NCI-H524 treated with DMSO at 0.1 percent for 48 hours (cell line): Measurements from ENCODE around the gene SLC23A2.
"Not testable (repeated sequence)": the region's sequence is repeated elsewhere in the genome, so short reads cannot be mapped to it uniquely, and the experiment has no call there.

Source experiments
- DNase-seq: peaks from one replicate; lab custom pipeline; 2025; lab: John Stamatoyannopoulos, UW

The SLC23A2 gene

GRCh38 chr20:4936392-4936850, 64.9 kb downstream of the SLC23A2 start:
- DNase-seq = no peak

GRCh38 chr20:4932061-4932460, 69.2 kb downstream of the SLC23A2 start:
- no peak for DNase-seq

GRCh38 chr20:4929686-4930397, 71.5 kb downstream of the SLC23A2 start:
- no peak for DNase-seq

- DNase-seq = no peak
Observed at GRCh38 chr20:4926531-4927156, 74.7 kb downstream of the SLC23A2 start.

GRCh38 chr20:4925842-4926530, 75.3 kb downstream of the SLC23A2 start:
- no peak for DNase-seq

- DNase-seq = no peak
Observed at GRCh38 chr20:4924446-4924845, 76.9 kb downstream of the SLC23A2 start.

- DNase-seq = no peak
Observed at GRCh38 chr20:4924032-4924431, 77.3 kb downstream of the SLC23A2 start.

- DNase-seq = no peak
Observed at GRCh38 chr20:4922186-4922585, 79.1 kb downstream of the SLC23A2 start.

- DNase-seq = not testable (repeated sequence)
Observed at GRCh38 chr20:4921271-4921670, 80.0 kb downstream of the SLC23A2 start.

- no peak for DNase-seq
Observed at GRCh38 chr20:4920655-4921054, 80.7 kb downstream of the SLC23A2 start.

- no peak for DNase-seq
Observed at GRCh38 chr20:4920131-4920530, 81.2 kb downstream of the SLC23A2 start.

- DNase-seq = no peak
Observed at GRCh38 chr20:4919047-4919704, 82.1 kb downstream of the SLC23A2 start.

GRCh38 chr20:4918473-4918872, 82.8 kb downstream of the SLC23A2 start:
- no peak for DNase-seq

- no peak for DNase-seq
Observed at GRCh38 chr20:4916971-4917881, 84.1 kb downstream of the SLC23A2 start.

GRCh38 chr20:4913147-4913546, 88.2 kb downstream of the SLC23A2 start:
- DNase-seq = no peak

- DNase-seq = no peak
Observed at GRCh38 chr20:4912380-4913142, 88.7 kb downstream of the SLC23A2 start.

- no peak for DNase-seq
Observed at GRCh38 chr20:4910951-4911350, 90.4 kb downstream of the SLC23A2 start.

GRCh38 chr20:4905613-4906012, 95.7 kb downstream of the SLC23A2 start:
- DNase-seq = no peak

GRCh38 chr20:4905195-4905594, 96.1 kb downstream of the SLC23A2 start:
- no peak for DNase-seq

- no peak for DNase-seq
Observed at GRCh38 chr20:4904127-4904860, 97.0 kb downstream of the SLC23A2 start.
